HG03378 (cell line): ENCODE measurements around the gene LCLAT1.
"Not testable (repeated sequence)": the region's sequence is repeated elsewhere in the genome, so short reads cannot be mapped to it uniquely, and the experiment has no call there.

Experiments used
- ATAC-seq: cut with Tn5 transposase; IDR thresholded peaks from one replicate; pipeline ENCODE4 v1.9.1; 2021; ENCODE audit warnings: mild to moderate bottlenecking, moderate library complexity; ENCODE audit not compliant: unreplicated experiment

Gene LCLAT1

GRCh38 chr2:30453498-30453897 lies 6.5 kb downstream of the LCLAT1 start:
- ATAC-seq = no peak

DNA sequence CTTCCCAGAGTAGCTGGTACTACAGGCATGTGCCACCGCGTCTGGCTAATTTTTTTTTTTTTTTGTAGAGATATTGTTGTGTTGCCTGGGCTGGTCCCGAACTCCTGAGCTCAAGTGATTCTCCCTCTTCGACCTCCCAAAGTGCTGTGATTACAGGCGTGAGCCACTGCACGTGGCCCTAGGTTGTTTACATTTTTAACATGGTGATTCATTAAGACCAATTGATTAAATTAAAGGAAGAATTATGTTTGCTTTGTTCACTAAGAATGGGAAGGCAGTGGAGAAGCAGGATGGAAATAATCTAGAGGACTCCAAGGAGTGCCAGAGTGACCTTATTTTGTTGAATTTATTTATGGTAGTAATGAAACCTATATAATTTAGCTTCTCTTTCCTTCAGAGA lies 7.5 kb downstream of the LCLAT1 start:
- no peak for ATAC-seq

DNA sequence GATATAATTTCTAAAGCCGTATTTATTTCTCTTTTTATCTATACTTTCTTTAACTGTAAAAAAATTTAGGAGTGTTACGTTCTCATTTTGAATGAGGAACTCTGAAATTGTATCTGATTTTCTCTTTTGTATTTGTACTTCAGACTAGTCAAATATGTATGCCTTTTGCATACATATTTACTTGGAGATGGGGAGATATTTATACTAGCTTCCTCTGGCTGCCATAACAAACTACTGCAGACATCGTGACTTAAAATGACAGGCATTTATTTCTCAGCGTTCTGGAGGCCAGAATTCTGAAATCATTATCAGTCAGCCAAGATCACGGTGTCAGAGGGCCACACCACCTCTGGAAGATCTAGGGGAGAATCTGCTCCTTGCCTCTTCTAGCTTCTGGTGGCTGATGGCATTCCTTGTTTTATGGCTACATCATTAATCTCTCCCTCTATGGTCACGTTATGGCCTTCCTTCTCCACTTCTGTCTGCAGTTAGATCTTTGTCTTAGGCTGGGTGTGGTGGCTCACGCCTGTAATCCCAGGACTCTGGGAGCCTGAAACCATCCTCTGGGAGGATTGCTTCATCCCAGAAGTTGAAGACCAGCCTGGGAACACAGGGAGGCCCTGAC lies 8.2 kb downstream of the LCLAT1 start:
- ATAC-seq = no peak

- ATAC-seq = no peak
These were observed 9.1 kb downstream of the LCLAT1 start for GRCh38 chr2:30456106-30456505.

GRCh38 chr2:30456579-30456978 lies 9.5 kb downstream of the LCLAT1 start:
- no peak for ATAC-seq

GRCh38 chr2:30457296-30457695 lies 10.2 kb downstream of the LCLAT1 start:
- ATAC-seq = no peak

DNA sequence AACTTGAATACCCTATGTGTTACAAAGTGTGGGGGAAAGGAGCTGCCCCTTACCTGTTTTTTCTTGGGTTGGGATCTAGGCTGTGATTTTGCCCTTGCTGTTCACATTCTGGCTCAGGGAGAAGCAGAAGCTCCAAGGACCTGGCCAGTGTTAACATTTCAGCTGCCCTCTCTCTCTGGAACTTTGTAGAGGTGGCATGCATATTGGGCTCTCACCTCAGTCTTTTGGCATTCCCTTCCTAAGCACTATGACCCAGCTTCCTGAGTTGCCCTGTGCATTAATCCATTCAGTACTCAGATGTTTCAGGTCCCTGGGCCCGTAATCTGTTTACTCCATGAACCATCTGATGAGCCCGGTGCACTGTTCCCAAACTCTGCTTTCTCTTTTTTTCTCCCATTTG lies 12.1 kb downstream of the LCLAT1 start:
- no peak for ATAC-seq

GRCh38 chr2:30462131-30462857 lies 15.2 kb downstream of the LCLAT1 start:
- no peak for ATAC-seq

DNA sequence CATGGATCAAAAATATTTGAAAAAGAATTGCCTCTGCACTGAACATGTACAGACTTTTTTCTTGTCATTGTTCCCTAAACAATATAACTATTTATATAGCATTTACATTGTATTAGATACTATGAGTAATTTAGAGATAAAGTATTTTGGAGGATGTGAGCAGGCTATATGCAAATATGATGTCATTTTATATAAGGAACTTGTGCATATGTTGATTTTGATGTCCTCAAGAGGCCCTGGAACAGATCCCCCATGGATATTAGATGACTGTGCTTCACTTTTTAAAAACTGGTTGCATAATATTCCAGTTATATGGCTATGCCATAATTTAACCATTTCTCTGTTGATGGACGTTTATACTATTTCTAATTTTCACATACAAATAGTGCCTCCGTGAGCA lies 16.5 kb downstream of the LCLAT1 start:
- no peak for ATAC-seq

GRCh38 chr2:30464544-30465170 lies 17.6 kb downstream of the LCLAT1 start:
- no peak for ATAC-seq

GRCh38 chr2:30465171-30465545 lies 18.1 kb downstream of the LCLAT1 start:
- ATAC-seq = no peak

DNA sequence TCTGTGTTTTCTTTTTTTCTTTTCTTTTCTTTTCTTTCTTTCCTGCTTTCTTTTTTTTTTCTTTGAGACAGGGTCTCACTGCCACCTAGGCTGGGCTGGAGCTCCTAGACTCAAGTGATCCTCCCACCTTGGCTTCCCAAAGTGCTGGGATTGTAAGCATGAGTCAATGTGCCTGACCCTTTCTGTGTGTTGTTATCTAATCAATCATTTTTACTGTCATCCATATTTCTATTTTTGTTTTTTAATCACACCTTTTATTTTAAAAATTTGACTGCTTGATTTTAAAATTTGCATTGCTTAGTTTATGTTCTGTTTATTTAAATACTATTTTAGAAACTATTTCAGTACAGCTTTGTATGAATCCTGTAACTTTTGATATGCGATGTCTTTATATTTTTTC lies 19.2 kb downstream of the LCLAT1 start:
- ATAC-seq = no peak

DNA sequence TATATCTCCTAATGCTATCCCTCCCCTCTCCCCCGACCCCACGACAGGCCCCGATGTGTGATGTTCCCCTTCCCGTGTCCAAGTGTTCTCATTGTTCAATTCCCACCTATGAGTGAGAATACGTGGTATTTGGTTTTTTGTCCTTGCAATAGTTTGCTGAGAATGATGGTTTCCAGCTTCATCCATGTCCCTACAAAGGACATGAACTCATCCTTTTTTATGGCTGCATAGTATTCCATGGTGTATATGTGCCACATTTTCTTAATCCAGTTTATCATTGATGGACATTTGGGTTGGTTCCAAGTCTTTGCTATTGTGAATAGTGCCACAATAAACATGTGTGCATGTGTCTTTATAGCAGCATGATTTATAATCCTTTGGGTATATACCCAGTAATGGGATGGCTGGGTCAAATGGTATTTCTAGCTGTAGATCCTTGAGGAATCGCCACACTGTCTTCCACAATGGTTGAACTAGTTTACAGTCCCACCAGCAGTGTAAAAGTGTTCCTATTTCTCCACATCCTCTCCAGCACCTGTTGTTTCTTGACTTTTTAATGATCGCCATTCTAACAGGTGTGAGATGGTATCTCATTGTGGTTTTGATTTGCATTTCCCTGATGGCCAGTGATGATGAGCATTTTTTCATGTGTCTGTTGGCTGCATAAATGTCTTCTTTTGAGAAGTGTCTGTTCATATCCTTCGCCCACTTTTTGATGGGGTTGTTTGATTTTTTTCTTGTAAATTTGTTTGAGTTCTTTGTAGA lies 20.2 kb downstream of the LCLAT1 start:
- ATAC-seq = not testable (repeated sequence)

DNA sequence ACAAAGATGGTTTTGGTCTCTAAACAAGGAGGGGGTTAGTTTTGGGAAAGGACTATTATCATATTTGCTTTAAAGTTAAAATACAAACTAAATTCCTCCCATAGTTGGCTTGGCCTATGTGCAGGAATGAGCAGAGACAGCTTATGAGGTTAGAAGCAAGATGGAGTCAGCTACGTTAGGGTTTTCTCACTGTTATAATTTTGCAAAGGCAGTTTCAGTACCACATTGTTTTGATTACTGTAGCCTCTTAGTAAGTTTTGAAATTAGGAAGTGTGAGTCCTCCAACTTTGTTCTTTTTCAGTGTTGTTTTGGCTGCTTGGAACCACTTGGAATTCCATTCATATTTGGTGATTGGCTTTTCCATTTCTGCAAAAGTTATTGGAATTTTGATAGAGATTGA lies 23.4 kb downstream of the LCLAT1 start:
- ATAC-seq = no peak

DNA sequence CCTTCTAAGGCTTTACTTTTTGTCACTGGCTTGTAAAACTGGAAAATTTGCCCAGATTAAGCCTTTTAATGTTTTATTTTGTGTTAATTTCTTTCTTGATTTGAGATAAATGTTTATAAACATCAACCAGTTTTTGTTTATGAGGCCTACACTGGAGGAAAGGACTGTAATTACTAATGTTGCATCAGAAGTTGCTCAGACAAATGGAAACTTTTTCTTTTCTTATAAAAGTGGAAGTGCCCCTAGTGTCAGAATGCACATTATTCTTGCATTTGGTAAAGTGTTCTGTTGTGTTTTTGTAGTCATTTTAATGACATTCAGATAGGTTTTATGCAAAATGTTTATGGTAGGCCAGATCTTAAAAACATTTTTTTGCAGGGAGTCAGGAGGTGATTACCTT lies 25.3 kb downstream of the LCLAT1 start:
- ATAC-seq = no peak

DNA sequence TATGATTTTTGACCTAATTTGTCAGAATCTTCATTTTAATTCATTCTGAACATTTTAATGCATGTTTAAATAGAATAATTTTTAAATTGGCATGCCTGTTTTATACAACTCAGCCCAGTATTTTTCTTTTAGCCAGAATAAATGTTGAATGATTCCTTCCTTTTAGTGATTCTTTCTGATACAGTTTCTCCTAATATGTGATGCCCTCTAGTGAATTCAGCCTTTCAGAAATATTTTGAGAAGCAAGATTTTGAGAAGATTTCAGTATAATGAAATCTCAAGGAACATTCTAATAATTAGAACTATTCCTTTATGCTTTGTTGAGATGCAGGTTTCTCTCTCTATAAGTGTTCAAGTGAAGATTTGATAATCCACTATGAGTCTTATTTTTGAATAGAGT lies 28.5 kb downstream of the LCLAT1 start:
- no peak for ATAC-seq

GRCh38 chr2:30476636-30477035 lies 29.6 kb downstream of the LCLAT1 start:
- ATAC-seq = no peak

- ATAC-seq = no peak
These were observed 33.8 kb downstream of the LCLAT1 start for GRCh38 chr2:30480703-30481322.

GRCh38 chr2:30481323-30481800 lies 34.3 kb downstream of the LCLAT1 start:
- ATAC-seq = no peak

GRCh38 chr2:30482011-30482410 lies 35.0 kb downstream of the LCLAT1 start:
- ATAC-seq = no peak

- ATAC-seq = no peak
These were observed 37.1 kb downstream of the LCLAT1 start for GRCh38 chr2:30484145-30484544.
